ENCODE results near the gene PIGU. TPM values are rescaled to one million over a fixed set of nuclear protein-coding genes. Genes with fewer than 3 reads are reported as not detected.

Gene PIGU
- total and polyA plus RNA-seq, 2 donors (not counting 1 experiment from before 2014, with no cell fraction given), result 12.0 to 19.3 TPM

DNA sequence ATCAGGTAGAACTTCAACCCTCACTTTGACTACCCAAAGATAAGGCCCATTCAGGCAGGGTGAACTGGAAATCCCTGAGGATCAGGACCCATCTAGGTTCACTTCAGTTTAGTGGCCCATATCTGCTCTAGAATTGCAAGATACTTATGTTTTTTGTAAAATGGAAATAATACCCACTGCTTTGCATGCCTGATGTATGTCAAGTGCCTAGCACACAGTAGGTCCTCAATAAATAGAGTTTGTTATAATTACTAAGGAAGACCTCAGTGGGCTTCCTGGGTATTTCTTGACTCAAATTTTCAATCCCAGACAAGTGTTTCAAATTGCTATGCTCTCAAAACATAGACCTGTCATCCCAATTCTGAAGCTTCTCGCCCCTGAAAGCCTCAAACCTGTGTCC, 32.5 kb downstream of the PIGU start:
- no peak for TF ChIP-seq CTCF (IDR thresholded peaks at IDR 0.05)
- TF ChIP-seq EZH2 (IDR thresholded peaks at IDR 0.05; ENCODE audit: borderline replicate concordance, insufficient read depth, low read depth, low read length, poor library complexity, severe bottlenecking), result no peak
- peaks cover 1 to 4% of the 10 kb centered on the region in 2 experiments for H3K36me3 ChIP-seq (replicated peaks in 1 of 2; ENCODE audit: control extremely low read depth in 1 of 2, control insufficient read depth in 1 of 2, extremely low read depth in 1 of 2, insufficient read depth in 2 of 2, low read length in 1 of 2)
- intact Hi-C loops (cut with micrococcal nuclease), result no loop called here
- WGBS (ENCODE audit: insufficient coverage), result 100% methylated on average over 1 of the region's 1 CpG
- no peaks in the 10 kb centered on the region for H3K27me3 Mint-ChIP-seq
- POLR2A ChIA-PET, result no interaction called here
- DNase-seq (no peak), ATAC-seq (ENCODE audit: low read depth) (no peak)
- no peak overlapping the region for H3K4me3 Mint-ChIP-seq
- no peaks in the 10 kb centered on the region for H3K4me1 ChIP-seq (ENCODE audit: control insufficient read depth in 2 of 2, insufficient read depth in 2 of 2, low read length in 2 of 2)
- no peaks in the 10 kb centered on the region for H3K9me3 ChIP-seq (ENCODE audit: control extremely low read depth in 1 of 3, control insufficient read depth in 2 of 3, insufficient read depth in 1 of 3, low read length in 2 of 3)
- H3K4me3 ChIP-seq (ENCODE audit: control extremely low read depth in 1 of 5, extremely low read depth in 1 of 5, insufficient read depth in 1 of 5, low read depth in 2 of 5, low read length in 4 of 5), result no peak overlapping the region
- no peaks in the 10 kb centered on the region for H4K20me1 ChIP-seq (ENCODE audit: control insufficient read depth, insufficient read depth, low read length, poor library complexity, severe bottlenecking)
- no peaks in the 10 kb centered on the region for H3K27me3 ChIP-seq (replicated peaks in 1 of 4; ENCODE audit: control extremely low read depth in 1 of 4, control insufficient read depth in 3 of 4, insufficient read depth in 4 of 4, low read length in 3 of 4)
- H3K4me2 ChIP-seq (replicated peaks; ENCODE audit: low read depth, low read length, poor library complexity, severe bottlenecking), result no peak overlapping the region
- H3K27ac Mint-ChIP-seq, result no peak overlapping the region
- no peaks in the 10 kb centered on the region for H3K4me1 Mint-ChIP-seq
- no peaks in the 10 kb centered on the region for H3K9me3 Mint-ChIP-seq (ENCODE audit: insufficient read depth)
- no peak overlapping the region for H3K9ac ChIP-seq (ENCODE audit: low read length)
- CTCF ChIA-PET, result interaction anchor here (0.6 kb wide), 1 partner anchor 18 kb away, joined by 3 read pairs; no protein-coding TSS in a partner anchor
- no peaks in the 10 kb centered on the region for H3K79me2 ChIP-seq (ENCODE audit: control insufficient read depth, insufficient read depth, low read length)
- no peak overlapping the region for H2AFZ ChIP-seq (ENCODE audit: insufficient read depth, low read depth, low read length, poor library complexity, severe bottlenecking)
- no peak overlapping the region for H3K27ac ChIP-seq (ENCODE audit: low read length in 2 of 2)

GRCh38 chr20:34643928-34644327, 33.0 kb downstream of the PIGU start:
- no peak for ATAC-seq (ENCODE audit: low read depth)
- Mint-ChIP-seq H3K4me1 (no peaks in the 10 kb centered on the region), H3K4me3 (no peak overlapping the region), H3K27me3 (no peaks in the 10 kb centered on the region), H3K9me3 (ENCODE audit: insufficient read depth) (no peaks in the 10 kb centered on the region), H3K27ac (no peak overlapping the region)
- H3K27me3 ChIP-seq (replicated peaks in 1 of 4; ENCODE audit: control extremely low read depth in 1 of 4, control insufficient read depth in 3 of 4, insufficient read depth in 4 of 4, low read length in 3 of 4), result no peaks in the 10 kb centered on the region
- H3K4me3 ChIP-seq (ENCODE audit: control extremely low read depth in 1 of 5, extremely low read depth in 1 of 5, insufficient read depth in 1 of 5, low read depth in 2 of 5, low read length in 4 of 5), result no peak overlapping the region
- no peaks in the 10 kb centered on the region for H3K9me3 ChIP-seq (ENCODE audit: control extremely low read depth in 1 of 3, control insufficient read depth in 2 of 3, insufficient read depth in 1 of 3, low read length in 2 of 3)
- H3K9ac ChIP-seq (ENCODE audit: low read length), result no peak overlapping the region
- no peak overlapping the region for H3K27ac ChIP-seq (ENCODE audit: low read length in 2 of 2)
- POLR2A ChIA-PET, result no interaction called here
- no peak overlapping the region for H3K4me2 ChIP-seq (replicated peaks; ENCODE audit: low read depth, low read length, poor library complexity, severe bottlenecking)
- TF ChIP-seq CTCF (IDR thresholded peaks at IDR 0.05), result no peak
- no peak for TF ChIP-seq EZH2 (IDR thresholded peaks at IDR 0.05; ENCODE audit: borderline replicate concordance, insufficient read depth, low read depth, low read length, poor library complexity, severe bottlenecking)
- H3K79me2 ChIP-seq (ENCODE audit: control insufficient read depth, insufficient read depth, low read length), result no peaks in the 10 kb centered on the region
- DNase-seq, result no peak
- peaks cover 1 to 4% of the 10 kb centered on the region in 2 experiments for H3K36me3 ChIP-seq (replicated peaks in 1 of 2; ENCODE audit: control extremely low read depth in 1 of 2, control insufficient read depth in 1 of 2, extremely low read depth in 1 of 2, insufficient read depth in 2 of 2, low read length in 1 of 2)
- no peak overlapping the region for H2AFZ ChIP-seq (ENCODE audit: insufficient read depth, low read depth, low read length, poor library complexity, severe bottlenecking)
- CTCF ChIA-PET, result interaction anchor here (0.6 to 1.0 kb wide), 2 partner anchors 19 to 33 kb away, joined by 3 read pairs; no protein-coding TSS in a partner anchor
- intact Hi-C loops (cut with micrococcal nuclease), result no loop called here
- no peaks in the 10 kb centered on the region for H3K4me1 ChIP-seq (ENCODE audit: control insufficient read depth in 2 of 2, insufficient read depth in 2 of 2, low read length in 2 of 2)
- no peaks in the 10 kb centered on the region for H4K20me1 ChIP-seq (ENCODE audit: control insufficient read depth, insufficient read depth, low read length, poor library complexity, severe bottlenecking)
